Activated naive CD4-positive, alpha-beta T cell treated with anti-CD3 and anti-CD28 coated beads, Interleukin-2, amount 50 U/mL, for 24 hours (primary cell): ENCODE measurements around the gene MXRA7.
"Not testable (repeated sequence)": the region's sequence is repeated elsewhere in the genome, so short reads cannot be mapped to it uniquely, and the experiment has no call there.

Source experiments
- H3K27ac Mint-ChIP-seq: one replicate; pipeline ENCODE4 v1.8.0; 2021; ENCODE audit warnings: mild to moderate bottlenecking, mixed read lengths
- H3K27me3 Mint-ChIP-seq: one replicate; pipeline ENCODE4 v1.8.0; 2021; ENCODE audit warnings: mixed read lengths
- H3K36me3 Mint-ChIP-seq: one replicate; pipeline ENCODE4 v1.8.0; 2021; ENCODE audit warnings: mixed read lengths
- H3K4me1 Mint-ChIP-seq: one replicate; pipeline ENCODE4 v1.8.0; 2021; ENCODE audit warnings: mixed read lengths
- H3K4me3 Mint-ChIP-seq: one replicate; pipeline ENCODE4 v1.8.0; 2021; ENCODE audit warnings: mild to moderate bottlenecking, mixed read lengths
- H3K9me3 Mint-ChIP-seq: one replicate; pipeline ENCODE4 v1.8.0; 2021; ENCODE audit warnings: mixed read lengths

The MXRA7 gene

DNA sequence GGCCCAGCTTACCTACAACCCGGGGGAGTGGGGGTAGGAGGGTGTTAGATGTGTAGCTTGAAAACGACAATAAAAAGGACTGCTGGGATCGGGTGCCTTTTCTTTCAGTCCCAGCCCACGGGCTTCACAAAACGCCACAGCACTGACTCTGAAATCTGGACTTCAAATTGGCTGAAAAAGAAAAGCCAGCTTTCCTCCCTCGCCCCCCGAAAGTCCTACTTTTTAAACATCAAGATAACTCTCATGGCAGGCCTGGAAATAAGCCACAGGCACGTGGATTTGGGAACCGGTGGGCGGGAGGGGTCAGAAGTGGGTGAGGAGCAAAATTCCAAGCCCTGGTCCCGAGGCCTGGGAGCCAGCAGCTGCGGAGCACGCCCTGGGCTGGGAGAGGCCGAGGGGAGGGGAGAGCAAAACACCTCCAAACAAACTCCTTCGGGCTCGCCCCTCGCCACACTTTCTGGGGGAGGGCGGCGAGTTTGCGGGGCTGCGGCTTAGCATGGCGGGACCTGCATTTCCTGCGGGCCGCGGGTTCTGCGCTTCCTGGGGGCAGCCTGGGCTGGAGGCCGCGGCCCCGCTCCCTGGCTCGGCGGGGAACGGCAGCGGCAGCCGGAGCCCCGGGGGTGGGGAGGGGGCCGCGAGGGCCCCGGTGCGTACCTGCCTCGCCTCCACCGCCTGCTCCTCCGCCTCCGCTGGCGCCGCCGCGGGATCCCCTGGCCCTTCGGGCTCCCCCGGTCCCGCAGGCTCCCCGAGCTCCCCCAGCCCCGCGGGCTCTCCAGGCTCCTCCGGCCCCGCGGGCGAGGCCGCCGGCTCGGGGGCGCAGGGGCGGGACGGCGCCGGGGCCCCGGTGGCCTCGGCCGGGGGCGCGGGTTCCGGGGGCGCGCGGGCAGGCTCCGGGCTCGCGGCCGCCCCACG, 558 bp downstream of the MXRA7 start:
- not testable (repeated sequence) for H3K9me3 Mint-ChIP-seq, H3K27ac Mint-ChIP-seq, H3K27me3 Mint-ChIP-seq, H3K36me3 Mint-ChIP-seq
- peaks cover 33% of the 10 kb centered on the region for H3K4me1 Mint-ChIP-seq
- H3K4me3 Mint-ChIP-seq, result peak overlapping the region; percentile 63

DNA sequence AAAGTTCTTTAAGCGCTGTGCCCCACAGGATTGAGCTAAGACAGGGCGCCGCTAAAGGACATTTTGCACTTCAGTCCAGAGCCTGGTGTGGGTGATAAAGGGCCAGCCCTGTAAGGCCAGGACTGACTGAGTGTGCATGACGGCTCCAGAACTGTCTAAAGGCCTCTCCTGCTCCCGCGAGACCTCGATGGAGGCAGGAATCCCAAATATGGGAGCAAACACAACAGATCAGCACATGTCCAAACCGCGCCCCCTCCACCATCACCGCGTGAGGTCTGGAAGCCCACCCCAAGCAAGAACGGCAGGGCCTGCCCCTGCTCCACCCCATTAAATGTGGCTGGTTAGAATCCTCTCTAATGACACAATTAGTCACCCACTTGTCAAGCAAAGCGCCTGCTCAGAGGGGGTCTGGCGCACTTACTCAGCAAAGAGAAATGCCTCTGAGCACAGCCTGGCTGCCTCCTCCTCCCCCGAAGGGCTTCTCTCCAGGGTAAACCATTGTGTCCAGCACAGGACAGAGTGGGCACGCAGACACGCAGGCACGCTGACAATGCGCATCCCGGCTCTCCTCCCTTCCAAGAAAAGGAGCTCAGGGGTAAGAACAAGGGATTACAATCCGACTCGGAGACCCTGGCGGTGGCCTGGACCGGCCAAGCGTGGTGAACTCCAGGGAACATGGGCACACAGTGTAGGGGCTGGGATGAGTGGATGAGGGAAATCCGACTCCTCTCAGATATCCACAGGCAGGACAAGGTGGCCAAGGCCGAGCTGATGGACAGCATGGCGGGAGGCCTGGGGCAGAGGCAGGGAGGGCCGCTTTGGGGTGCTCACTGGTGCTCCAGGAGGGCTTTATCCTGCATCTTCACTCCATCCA, 1.5 kb downstream of the MXRA7 start:
- no peaks in the 10 kb centered on the region for H3K9me3 Mint-ChIP-seq
- H3K27ac Mint-ChIP-seq, result no peak overlapping the region
- H3K4me1 Mint-ChIP-seq, result peaks cover 27% of the 10 kb centered on the region
- no peaks in the 10 kb centered on the region for H3K36me3 Mint-ChIP-seq
- H3K27me3 Mint-ChIP-seq, result no peaks in the 10 kb centered on the region
- peak overlapping the region; percentile 70 for H3K4me3 Mint-ChIP-seq

DNA sequence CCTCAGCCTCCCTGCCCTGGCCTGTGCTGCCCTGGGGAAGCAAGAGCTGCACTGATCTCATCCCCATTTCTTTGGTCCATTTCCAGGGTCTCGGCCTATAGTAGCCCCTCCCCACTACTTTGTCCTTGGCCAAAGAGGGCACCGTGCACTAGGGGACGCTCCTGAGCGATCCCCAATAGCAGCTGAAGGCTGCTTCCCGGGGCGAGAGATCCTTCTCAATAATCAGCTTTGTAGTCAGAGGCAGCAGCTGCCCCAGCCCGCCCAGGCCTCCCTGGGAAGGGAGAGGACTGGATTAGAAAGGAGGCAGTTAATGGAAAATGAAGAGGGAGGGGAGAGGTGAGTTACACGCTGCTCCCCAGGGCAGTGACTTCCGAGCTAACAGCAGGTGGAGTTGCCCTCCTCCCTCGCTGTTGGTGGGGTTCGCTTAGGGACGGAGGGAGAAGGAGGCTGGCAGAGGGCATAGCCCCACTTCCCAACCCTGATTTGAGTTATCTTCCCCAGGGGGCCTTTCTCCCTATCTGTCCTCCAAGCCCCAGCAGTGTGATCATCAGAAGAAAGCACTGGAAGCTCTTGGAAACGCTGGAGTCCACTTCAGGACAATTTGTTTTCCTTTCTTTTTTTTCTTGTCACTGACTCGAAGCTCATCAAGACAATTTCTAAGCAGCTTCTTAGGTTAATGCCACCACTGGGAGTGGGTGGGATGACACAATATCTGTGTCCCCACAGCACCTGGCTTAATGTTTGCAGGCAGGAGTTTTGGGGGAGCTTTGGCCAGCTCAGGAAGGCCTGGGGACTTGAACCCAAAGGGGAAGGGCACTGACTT, 2.6 kb downstream of the MXRA7 start:
- Mint-ChIP-seq H3K27ac (no peak overlapping the region), H3K27me3 (no peaks in the 10 kb centered on the region), H3K36me3 (no peaks in the 10 kb centered on the region), H3K4me3 (no peak overlapping the region), H3K4me1 (peaks cover 16% of the 10 kb centered on the region), H3K9me3 (no peaks in the 10 kb centered on the region)

DNA sequence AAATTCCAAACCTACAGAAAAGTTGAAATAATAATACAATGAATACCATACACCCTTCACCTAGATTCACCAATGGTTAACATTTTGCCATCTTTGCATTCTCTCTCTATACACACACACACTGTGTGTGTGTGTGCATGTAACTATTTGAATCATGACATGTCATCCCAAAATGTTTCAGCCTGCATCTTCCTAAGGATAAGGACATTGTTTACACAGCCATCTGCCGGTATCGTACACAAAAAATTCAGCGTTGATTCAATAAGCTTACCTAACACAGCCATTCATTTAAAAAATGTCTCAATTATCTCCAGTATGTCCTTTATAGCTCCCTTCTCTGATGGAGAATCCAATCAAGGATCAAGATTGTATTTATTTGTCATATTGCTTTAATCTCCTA, 3.9 kb downstream of the MXRA7 start:
- no peaks in the 10 kb centered on the region for H3K27me3 Mint-ChIP-seq
- no peak overlapping the region for H3K27ac Mint-ChIP-seq
- H3K4me3 Mint-ChIP-seq, result no peak overlapping the region
- H3K9me3 Mint-ChIP-seq, result no peaks in the 10 kb centered on the region
- peaks cover 12% of the 10 kb centered on the region for H3K4me1 Mint-ChIP-seq
- no peaks in the 10 kb centered on the region for H3K36me3 Mint-ChIP-seq

DNA sequence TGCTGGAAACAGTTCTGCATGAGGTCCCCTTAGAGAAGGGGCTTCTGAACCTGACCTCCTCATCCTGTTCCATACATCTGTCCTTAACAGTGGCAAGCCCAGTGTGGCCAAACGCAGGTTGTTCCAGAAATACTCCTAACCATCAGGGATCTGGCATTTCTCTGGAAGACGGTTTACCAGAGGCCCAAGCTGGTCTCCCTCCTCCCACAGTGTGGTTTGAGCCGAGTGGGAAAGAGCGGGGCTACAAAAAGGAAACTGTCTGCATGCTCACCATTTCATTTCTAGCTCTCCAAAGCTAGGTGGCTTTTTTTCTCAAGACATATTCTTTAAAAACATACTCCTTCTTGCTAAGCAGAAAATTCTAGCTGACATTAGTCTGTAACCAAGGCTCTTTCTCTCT, 6.0 kb downstream of the MXRA7 start:
- H3K27ac Mint-ChIP-seq, result no peak overlapping the region
- no peaks in the 10 kb centered on the region for H3K9me3 Mint-ChIP-seq
- peaks cover 4% of the 10 kb centered on the region for H3K4me1 Mint-ChIP-seq
- H3K36me3 Mint-ChIP-seq, result no peaks in the 10 kb centered on the region
- H3K4me3 Mint-ChIP-seq, result no peak overlapping the region
- H3K27me3 Mint-ChIP-seq, result no peaks in the 10 kb centered on the region

DNA sequence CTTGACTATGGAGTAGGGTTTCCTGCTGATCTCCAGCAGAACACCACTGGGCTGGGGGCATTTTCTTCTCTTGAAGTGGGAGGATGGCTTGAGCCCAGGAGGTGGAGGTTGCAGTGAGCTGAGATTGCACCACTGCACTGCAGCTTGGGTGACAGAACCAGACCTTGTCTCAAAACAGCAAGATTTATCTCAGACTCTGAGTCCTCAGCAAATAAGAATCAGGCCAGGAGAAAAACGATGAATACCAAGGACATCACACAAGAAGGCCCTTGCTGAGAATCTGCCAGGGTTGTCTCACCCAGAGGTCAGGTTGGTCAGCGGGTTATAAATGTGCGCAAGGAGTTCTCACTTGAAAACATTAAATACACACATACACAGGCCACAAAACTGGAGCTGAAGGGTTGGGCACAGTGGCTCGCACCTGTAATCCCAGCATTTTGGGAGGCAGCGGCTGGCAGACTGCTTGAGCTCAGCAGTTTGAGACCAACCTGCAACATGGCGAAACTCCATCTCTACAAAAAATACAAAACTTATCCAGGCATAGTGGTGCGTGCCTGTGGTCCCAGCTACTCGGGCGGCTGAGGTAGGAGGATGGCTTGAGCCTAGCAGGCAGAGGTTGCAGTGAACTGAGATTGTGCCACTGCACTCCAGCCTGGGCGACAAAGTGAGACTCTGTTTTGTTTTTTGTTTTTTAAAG, 7.7 kb downstream of the MXRA7 start:
- Mint-ChIP-seq H3K4me1 (no peaks in the 10 kb centered on the region), H3K27me3 (no peaks in the 10 kb centered on the region)

DNA sequence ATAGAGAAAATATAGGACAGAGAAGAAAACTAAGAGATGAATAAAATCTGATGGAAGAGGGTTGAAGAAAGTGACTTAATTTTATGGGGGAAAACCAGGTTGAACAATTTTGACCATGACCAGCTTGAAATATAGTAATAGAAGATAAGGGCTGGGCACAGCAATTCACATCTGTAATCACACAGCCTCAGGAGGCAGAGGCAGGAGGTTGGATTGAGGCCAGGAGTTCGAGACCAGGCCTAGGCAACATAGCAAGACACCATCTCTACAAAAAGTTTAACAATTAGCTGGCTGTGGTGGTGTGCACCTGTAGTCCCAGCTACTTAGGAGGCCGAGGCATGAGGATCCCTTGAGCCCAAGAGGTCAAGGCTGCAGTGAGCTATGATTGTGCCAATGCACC, 8.7 kb downstream of the MXRA7 start:
- H3K27me3 Mint-ChIP-seq, result no peaks in the 10 kb centered on the region
- no peaks in the 10 kb centered on the region for H3K4me1 Mint-ChIP-seq
- H3K9me3 Mint-ChIP-seq, result no peaks in the 10 kb centered on the region
- no peak overlapping the region for H3K27ac Mint-ChIP-seq
- no peak overlapping the region for H3K4me3 Mint-ChIP-seq
- H3K36me3 Mint-ChIP-seq, result no peaks in the 10 kb centered on the region

More for the DNA sequence above, 7.7 kb downstream of the MXRA7 start:
- no peaks in the 10 kb centered on the region for H3K36me3 Mint-ChIP-seq
- no peak overlapping the region for H3K27ac Mint-ChIP-seq
- no peak overlapping the region for H3K4me3 Mint-ChIP-seq
- no peaks in the 10 kb centered on the region for H3K9me3 Mint-ChIP-seq

DNA sequence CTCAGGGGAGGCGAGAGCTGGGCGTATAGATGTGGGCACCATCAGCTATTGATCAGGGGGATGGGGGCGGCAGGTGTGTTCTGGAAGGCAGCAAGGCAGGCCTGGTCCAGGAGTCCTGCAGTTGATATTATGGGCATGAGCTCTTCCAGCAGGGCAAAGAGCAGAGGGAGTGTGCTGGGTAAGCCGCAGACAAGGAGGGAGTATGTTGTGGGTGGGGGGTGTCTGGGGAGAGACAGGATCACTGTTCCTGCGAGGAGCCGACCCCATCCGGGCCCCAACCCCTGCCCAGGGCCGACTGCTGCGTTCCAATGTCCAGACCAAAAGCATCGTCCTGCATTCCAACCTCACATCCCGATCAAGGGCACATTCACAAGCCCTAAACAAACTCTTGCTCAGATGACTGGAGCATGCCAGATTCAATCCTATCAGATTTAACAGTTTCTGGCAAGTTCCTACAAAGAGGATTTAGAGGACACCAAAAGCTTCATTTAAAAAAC, 9.2 kb downstream of the MXRA7 start:
- H3K4me3 Mint-ChIP-seq, result no peak overlapping the region
- no peaks in the 10 kb centered on the region for H3K4me1 Mint-ChIP-seq
- no peaks in the 10 kb centered on the region for H3K27me3 Mint-ChIP-seq
- no peak overlapping the region for H3K27ac Mint-ChIP-seq
- H3K9me3 Mint-ChIP-seq, result no peaks in the 10 kb centered on the region
- H3K36me3 Mint-ChIP-seq, result no peaks in the 10 kb centered on the region

DNA sequence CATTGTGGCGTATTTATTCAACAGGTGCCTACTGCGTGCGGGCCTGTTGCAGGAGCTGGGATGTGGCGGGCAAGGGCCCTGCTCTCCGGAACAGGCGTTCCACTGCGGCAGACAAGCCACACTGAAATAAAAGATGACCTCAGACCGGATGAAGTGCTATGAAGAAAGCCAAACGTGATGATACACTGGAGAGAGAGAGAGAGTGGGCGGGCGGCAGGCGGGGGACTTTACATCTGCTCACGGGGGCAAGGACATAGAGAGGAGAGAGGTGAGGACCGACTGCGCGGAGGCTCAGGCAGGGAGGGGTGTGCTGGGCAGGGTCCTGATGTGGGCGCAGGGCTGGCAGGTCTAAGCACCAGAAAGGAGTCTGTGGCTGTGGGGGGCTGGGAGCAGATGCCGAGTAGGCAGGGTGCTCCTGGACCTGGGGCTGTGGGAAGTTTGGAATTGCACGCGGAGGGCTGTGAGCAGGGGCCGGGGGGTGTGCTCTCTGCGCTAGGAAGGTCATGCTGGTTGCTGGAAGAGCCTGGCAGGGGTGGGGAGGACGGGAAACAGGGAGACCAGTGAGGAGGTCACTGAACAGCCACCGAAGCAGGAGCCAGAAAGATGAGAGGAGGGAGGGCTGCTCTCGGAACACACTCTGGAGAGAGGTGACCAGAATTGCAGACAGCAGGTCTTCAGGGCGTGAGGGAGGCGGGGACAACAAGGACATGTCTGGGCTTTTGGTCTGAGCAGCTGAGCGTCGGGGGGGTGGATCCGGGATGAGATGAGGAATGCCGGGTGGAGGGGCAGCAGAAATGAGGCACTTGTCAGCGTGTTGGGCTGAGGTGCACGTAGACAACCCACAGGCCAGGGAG, 9.9 kb downstream of the MXRA7 start:
- Mint-ChIP-seq H3K36me3 (no peaks in the 10 kb centered on the region), H3K4me1 (no peaks in the 10 kb centered on the region), H3K4me3 (peak overlapping the region; percentile 33), H3K27me3 (no peaks in the 10 kb centered on the region), H3K9me3 (no peaks in the 10 kb centered on the region), H3K27ac (peak overlapping the region; percentile 46)

DNA sequence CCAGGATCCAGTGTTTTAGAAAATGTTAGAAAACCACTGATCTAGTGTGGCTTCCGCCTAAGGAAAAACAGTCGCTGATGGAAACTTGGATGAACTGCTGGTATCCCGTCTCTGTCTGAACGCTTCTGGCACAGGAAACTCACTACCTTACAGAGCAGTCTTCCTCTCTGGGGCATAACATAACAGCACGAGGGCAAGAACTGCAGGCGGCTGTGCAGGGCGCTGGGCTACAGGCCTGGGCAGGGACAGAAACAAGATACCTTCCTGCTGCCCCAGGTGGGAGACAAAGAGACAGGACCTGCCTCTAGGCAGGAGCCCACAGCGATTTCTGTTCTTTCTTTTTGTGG, 10.5 kb downstream of the MXRA7 start:
- no peaks in the 10 kb centered on the region for H3K4me1 Mint-ChIP-seq
- no peak overlapping the region for H3K27ac Mint-ChIP-seq
- no peak overlapping the region for H3K4me3 Mint-ChIP-seq
- no peaks in the 10 kb centered on the region for H3K36me3 Mint-ChIP-seq
- no peaks in the 10 kb centered on the region for H3K9me3 Mint-ChIP-seq
- H3K27me3 Mint-ChIP-seq, result no peaks in the 10 kb centered on the region

DNA sequence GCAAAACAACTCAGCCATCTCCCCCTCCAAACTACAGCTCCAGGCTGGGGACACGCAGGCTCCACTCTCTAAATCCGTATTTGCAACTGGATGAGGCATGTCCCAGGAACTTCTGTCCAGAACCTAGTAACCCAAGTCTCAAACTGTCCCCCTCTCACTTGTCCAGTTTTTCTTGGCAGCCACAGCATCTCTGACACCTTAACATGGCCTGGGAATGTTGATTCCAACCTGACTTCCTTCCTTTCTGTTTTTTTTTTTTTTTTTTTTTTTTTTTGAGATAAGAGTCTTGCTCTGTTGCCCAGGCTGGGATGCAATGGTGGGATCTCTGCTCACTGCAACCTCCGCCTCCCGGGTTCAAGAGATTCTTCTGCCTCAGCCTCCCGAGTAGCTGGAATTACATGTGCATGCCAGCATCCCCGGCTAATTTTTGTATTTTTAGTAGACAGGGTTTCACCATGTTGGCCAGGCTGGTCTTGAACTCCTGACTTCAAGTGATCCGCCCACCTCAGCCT, 12.2 kb downstream of the MXRA7 start:
- not testable (repeated sequence) for H3K9me3 Mint-ChIP-seq, H3K4me1 Mint-ChIP-seq, H3K27ac Mint-ChIP-seq, H3K27me3 Mint-ChIP-seq, H3K4me3 Mint-ChIP-seq, H3K36me3 Mint-ChIP-seq

DNA sequence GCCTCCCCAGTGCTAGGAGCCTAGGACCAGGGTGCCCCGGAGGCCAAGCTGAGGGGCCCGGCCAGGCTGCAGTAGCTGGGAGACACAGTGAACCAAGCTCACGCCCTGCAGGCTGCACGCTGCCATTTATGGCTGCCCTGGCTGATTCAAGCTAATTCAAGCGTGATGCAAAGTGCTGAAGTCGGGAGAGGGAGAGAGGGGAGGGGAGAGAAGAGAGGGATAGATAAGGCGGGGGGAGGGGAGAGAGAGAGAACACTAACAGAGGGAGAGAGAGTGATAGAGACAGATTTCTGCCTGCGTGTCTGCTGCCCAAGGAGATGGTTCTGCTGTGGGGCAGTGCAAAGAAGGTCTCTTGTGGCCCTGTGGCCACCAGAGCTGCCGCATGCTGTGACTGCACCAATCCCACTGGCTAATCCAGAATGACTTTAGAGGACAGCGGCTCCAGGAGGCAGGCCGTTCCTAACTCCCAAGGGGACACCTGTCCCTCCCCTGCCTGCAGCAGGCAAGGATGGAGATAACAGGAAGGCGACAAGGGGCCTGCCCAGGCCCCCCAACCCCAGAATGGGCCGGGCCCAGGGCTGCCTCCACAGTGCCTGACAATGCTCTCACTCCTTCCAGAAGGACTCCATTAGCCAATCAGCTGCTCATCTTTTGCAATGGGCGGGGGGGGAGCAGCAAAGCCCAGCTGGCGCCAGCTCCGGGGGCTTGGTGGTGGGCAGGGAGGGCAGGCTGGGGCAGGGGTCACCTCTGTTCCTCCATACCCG, 12.9 kb downstream of the MXRA7 start:
- Mint-ChIP-seq H3K4me1 (no peaks in the 10 kb centered on the region), H3K27ac (no peak overlapping the region), H3K27me3 (no peaks in the 10 kb centered on the region), H3K9me3 (no peaks in the 10 kb centered on the region), H3K4me3 (no peak overlapping the region), H3K36me3 (no peaks in the 10 kb centered on the region)

DNA sequence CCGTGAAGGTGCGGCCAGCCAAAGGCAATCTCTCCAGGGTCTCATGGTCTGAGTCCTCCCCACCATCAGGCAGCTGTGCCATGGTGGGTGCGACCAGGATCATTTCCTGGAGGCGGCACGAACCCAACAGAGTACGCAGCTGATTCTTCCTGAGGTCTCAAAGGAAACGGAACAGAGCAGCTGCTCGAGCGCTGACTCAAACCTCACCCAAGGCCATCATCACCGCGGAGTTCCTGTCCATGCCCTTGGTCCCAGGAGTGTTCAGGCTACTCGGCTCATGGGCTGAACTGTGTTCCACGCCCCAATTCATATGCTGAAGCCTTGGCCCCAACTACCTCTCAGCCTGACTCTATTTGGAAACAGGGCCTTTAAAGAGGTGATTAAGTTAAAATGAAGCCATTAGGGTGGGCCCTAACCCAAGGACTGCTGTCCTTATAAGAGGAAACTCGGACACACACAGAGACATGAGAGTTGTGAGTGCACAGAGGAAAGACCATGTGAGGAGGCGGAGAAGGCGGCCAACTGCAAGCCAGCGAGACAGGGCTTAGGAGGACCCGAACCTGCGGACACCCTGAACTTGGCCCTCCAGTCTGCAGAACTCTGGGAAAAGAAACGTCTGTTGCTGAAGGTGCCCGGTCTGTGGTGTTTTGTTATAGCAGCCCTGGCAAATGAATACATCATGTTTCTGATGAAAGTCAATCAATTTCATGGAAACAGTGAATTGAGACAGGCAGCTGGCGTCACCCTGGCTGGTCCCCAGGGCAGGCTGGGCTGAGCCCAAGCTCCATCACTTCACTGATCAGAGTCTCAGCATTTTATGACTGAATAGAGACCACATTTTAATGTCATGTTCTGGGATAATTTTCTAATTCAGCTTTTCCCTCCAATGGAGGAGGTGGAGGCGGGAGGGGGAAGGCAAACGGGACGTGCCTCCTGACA, 13.7 kb downstream of the MXRA7 start:
- H3K9me3 Mint-ChIP-seq, result no peaks in the 10 kb centered on the region
- H3K27me3 Mint-ChIP-seq, result no peaks in the 10 kb centered on the region
- H3K36me3 Mint-ChIP-seq, result no peaks in the 10 kb centered on the region
- no peaks in the 10 kb centered on the region for H3K4me1 Mint-ChIP-seq
- H3K4me3 Mint-ChIP-seq, result no peak overlapping the region
- H3K27ac Mint-ChIP-seq, result no peak overlapping the region
